NCI-H446 treated with DMSO at 0.1 percent for 48 hours (cell line): ENCODE results near the gene PPL.
"Not testable (repeated sequence)": the region's sequence is repeated elsewhere in the genome, so short reads cannot be mapped to it uniquely, and the experiment has no call there.

ENCODE experiments used
- DNase-seq: peaks from one replicate; lab custom pipeline; 2025; lab: John Stamatoyannopoulos, UW

Gene PPL, protein sequence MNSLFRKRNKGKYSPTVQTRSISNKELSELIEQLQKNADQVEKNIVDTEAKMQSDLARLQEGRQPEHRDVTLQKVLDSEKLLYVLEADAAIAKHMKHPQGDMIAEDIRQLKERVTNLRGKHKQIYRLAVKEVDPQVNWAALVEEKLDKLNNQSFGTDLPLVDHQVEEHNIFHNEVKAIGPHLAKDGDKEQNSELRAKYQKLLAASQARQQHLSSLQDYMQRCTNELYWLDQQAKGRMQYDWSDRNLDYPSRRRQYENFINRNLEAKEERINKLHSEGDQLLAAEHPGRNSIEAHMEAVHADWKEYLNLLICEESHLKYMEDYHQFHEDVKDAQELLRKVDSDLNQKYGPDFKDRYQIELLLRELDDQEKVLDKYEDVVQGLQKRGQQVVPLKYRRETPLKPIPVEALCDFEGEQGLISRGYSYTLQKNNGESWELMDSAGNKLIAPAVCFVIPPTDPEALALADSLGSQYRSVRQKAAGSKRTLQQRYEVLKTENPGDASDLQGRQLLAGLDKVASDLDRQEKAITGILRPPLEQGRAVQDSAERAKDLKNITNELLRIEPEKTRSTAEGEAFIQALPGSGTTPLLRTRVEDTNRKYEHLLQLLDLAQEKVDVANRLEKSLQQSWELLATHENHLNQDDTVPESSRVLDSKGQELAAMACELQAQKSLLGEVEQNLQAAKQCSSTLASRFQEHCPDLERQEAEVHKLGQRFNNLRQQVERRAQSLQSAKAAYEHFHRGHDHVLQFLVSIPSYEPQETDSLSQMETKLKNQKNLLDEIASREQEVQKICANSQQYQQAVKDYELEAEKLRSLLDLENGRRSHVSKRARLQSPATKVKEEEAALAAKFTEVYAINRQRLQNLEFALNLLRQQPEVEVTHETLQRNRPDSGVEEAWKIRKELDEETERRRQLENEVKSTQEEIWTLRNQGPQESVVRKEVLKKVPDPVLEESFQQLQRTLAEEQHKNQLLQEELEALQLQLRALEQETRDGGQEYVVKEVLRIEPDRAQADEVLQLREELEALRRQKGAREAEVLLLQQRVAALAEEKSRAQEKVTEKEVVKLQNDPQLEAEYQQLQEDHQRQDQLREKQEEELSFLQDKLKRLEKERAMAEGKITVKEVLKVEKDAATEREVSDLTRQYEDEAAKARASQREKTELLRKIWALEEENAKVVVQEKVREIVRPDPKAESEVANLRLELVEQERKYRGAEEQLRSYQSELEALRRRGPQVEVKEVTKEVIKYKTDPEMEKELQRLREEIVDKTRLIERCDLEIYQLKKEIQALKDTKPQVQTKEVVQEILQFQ (N-terminal part only)

DNA sequence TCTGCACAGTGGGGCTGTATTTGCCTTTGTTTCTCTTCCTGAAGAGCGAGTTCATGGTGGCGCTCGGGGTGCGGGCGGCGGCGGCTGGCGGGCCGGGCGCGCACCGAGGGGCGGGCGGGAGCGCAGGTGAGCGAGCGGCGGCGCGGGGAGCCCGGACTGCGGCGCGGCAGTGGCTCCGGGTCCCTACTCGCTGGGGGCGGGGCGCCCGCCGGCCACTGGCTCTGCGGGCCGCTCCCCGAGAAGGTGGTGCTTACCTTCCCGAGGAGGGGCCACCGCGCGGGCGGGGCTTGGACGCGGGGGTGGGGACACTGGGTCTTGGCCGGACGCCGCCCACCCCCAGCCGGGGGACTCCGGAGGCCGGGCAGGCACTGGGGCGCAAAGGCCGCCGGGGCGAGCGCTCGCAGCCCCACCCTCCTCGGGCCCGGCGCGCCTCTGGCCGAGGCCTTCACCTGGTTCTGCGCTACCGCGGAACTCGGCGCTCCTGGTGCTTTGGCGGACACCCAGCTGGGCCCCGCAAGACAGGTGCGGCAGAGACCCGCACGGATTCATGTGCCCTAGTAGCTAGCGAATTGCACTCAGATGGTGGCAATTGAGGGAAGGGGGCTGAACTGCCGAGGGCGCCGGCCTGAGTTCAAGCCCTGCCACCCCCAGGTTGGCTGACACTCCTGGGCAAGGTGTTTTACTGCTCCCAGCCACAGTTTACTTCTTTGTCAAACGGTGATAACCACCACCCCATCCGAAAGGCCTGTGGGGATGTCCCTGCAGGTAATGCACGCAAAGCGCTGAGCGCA is at the start of gene PPL:
Gene PPL (minus strand): TSS at position 158 of the 791 bp plus-strand sequence. CDS start 103 bp downstream, at position 55.
- DNase-seq = no peak

DNA sequence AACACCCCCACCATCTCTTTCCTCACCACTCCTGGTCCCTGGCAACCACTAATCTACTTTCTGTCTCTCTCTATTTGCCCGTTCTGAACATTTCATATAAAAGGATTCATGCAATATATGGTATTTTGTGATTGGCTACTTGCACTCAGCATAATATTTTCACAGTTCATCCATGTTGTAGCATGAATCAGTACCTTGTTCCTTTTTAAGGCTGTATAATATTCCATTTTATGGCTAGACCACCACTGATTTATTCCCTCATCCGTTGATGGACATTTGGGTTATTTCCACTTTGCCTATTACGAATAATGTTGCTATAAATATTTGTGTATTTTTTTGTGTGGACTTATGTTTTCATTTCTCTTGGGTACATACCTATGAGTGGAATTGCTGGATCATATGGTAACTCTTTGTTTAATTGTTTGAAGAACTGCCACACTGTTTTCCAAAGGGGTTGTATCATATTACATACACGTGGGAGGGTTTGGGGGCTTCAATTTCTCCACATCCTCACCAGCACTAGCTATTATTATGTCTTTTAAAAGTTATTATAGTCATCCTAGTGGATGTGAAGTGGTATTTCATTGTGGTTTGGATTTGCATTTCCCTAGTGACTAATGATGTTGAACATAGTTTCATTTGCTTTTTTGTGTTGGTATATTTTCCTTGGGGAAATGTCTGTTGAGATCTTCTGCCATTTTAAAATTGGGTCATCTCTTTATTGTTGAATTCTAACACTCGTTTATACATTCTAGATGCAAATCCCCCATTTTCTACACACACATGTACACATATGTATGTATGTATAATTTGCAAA is 47.4 kb upstream of the PPL start:
- no peak for DNase-seq

GRCh38 chr16:4982056-4982867 is 45.3 kb upstream of the PPL start:
- no peak for DNase-seq

GRCh38 chr16:4981473-4981872 is 44.5 kb upstream of the PPL start:
- DNase-seq = no peak

GRCh38 chr16:4980691-4981090 is 43.7 kb upstream of the PPL start:
- DNase-seq = no peak

- no peak for DNase-seq
Observed at GRCh38 chr16:4979736-4980660, 43.0 kb upstream of the PPL start.

- DNase-seq = no peak
Observed at GRCh38 chr16:4979164-4979563, 42.2 kb upstream of the PPL start.

GRCh38 chr16:4976611-4977145 is 39.7 kb upstream of the PPL start:
- DNase-seq = no peak

- no peak for DNase-seq
Observed at GRCh38 chr16:4976079-4976478, 39.1 kb upstream of the PPL start.

GRCh38 chr16:4972938-4973587 is 36.1 kb upstream of the PPL start:
- DNase-seq = no peak

DNA sequence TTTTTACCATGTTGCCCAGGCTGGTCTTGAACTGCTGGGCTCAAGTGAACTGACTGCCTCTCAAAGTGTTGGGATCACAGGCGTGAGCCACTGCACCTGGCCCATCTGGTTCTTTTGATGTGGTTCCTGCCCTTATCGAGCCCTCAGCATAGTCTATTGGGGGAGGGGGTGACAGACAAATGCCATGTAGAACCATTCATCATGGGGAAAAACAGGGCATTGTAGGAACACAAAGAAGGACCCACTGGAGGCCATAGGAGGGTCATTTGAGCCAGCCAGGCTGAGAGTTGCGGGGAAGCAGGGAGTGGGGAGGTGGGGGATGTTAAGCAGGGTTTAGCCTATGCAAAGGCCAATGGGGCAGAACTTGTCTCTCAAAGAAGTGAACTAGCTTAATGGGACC is 33.1 kb upstream of the PPL start:
- no peak for DNase-seq

DNA sequence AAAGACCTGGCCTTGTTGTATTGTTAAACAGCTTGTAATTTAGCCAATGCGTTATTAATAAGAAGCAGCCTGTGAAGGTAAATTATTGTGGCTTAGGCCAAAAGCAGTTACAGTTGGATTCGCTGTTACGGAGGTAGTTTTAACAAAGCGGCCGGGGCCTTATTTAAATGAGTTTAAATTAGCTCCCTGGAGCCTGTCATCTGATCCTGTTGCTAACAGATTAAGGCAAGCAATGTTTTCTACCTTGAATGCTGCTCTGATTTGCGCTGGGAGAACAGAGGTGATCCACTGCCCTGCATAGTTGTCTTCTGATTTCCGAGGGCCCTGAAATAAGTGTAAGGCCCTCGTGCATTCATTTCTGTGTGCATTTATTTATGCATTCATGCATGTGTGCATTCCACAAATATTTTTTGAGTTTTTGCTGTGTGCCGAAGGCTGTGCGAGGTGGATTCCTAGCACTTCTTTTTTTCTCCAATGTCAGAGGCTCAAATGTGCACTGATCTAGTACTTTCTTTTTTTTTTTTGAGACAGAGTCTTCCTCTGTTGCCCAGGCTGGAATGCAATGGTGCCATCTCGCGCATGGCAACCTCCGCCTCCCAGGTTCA is 32.0 kb upstream of the PPL start:
- DNase-seq = no peak

- DNase-seq = not testable (repeated sequence)
Observed at GRCh38 chr16:4968278-4968677, 31.3 kb upstream of the PPL start.

GRCh38 chr16:4966736-4967453 is 29.9 kb upstream of the PPL start:
- DNase-seq = no peak

DNA sequence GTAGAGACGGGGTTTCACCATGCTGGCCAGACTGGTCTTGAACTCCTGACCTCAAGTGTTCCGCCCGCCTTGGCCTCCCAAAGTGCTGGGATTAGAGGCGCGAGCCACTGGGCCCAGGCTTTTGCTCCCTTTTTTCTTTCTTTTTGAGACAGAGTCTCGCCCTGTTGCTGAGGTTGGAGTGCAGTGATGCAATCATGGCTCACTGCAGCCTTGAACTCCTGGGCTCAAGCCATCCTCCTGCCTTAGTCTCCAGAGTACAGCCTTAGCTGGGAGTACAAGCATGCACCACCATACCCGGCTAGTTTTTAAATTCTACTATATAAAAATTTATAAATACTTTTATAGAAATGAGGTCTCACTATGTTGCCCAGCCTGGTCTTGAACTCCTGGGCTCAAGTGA is 26.6 kb upstream of the PPL start:
- DNase-seq = not testable (repeated sequence)

- no peak for DNase-seq
Observed at GRCh38 chr16:4962716-4963115, 25.8 kb upstream of the PPL start.

GRCh38 chr16:4960579-4960978 is 23.6 kb upstream of the PPL start:
- DNase-seq = no peak
